ENCODE data around the gene MTHFD1L.

MTHFD1L gene

GRCh38 chr6:151002491-151002935, 137.0 kb downstream of the MTHFD1L start:
- no peak for DNase-seq
- in situ Hi-C loops (cut with MboI; ENCODE audit: low pct_unique_long_range_greater_than_20kb, low sequenced_read_pairs), result loop anchor here (25.0 kb wide), 1 partner anchor 310 kb away; no protein-coding TSS in a partner anchor

- peak; percentile 53 for DNase-seq
- in situ Hi-C loops (cut with MboI; ENCODE audit: low pct_unique_long_range_greater_than_20kb, low sequenced_read_pairs), result loop anchor here (25.0 kb wide), 1 partner anchor 308 kb away; no protein-coding TSS in a partner anchor
Observed at GRCh38 chr6:151004383-151005024, 139.0 kb downstream of the MTHFD1L start.

GRCh38 chr6:151005164-151005563, 139.7 kb downstream of the MTHFD1L start:
- in situ Hi-C loops (cut with MboI; ENCODE audit: low pct_unique_long_range_greater_than_20kb, low sequenced_read_pairs), result loop anchor here (25.0 kb wide), 1 partner anchor 307 kb away; no protein-coding TSS in a partner anchor
- DNase-seq, result no peak

DNA sequence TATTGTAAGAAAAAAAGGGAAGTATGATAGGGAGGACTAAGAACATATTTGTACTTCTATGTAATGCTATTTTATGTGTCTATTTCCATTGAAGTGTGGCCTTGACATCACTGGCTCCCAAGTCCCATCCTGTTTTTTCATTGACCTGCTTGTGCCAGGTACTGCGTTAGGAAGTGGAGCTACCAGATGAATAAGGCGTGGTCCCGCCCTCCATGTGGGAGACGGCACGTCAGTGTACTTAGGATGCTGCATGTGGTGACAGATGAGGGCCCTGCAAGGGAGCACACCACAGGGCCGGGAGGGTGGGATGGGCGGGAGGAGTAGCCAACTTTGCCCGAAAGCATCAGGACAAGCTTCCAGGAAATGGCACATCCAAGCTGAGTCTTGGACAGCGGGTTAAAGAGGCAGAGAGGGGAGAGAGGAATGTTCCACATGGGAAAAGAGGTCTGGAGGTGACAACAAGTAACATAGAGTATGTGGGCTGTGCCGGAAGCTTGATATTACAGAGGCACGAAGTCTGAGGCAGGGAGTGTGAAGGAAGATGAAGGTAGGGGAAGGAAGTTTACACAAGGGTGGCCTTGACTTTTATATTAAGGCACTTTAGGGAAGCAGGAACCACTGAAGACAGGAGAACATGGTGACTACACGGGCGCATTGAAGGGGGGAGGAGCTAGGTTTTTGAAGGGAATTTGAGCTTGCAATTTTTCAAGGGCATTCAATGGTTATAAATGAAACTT, 140.6 kb downstream of the MTHFD1L start:
- peak; percentile 69 for DNase-seq
- in situ Hi-C loops (cut with MboI; ENCODE audit: low pct_unique_long_range_greater_than_20kb, low sequenced_read_pairs), result loop anchor here (25.0 kb wide), 1 partner anchor 306 kb away; no protein-coding TSS in a partner anchor

GRCh38 chr6:151007076-151007475, 141.6 kb downstream of the MTHFD1L start:
- in situ Hi-C loops (cut with MboI; ENCODE audit: low pct_unique_long_range_greater_than_20kb, low sequenced_read_pairs), result loop anchor here (25.0 kb wide), 1 partner anchor 305 kb away; no protein-coding TSS in a partner anchor
- DNase-seq, result no peak

DNA sequence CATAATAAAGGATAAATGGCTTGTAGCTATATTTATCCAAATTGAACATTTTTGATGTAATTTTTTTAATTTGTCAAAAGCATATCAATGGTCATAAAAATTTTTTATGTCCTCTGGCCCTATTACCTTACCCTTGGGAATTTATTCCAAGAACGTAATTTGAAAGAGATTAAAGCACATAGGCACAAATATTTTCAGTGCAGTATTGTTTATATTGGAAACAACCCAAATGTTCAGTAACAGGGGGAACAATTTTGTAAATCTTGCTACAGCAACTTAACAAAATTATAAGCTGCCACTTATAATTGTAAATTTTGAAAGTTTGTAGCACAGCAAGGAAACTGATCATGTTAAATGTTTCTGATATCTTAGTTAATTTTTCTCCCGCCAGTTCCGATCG, 142.4 kb downstream of the MTHFD1L start:
- DNase-seq, result no peak
- in situ Hi-C loops (cut with MboI; ENCODE audit: low pct_unique_long_range_greater_than_20kb, low sequenced_read_pairs), result loop anchor here (25.0 kb wide), 1 partner anchor 304 kb away; no protein-coding TSS in a partner anchor

- no peak for DNase-seq
- in situ Hi-C loops (cut with MboI; ENCODE audit: low pct_unique_long_range_greater_than_20kb, low sequenced_read_pairs), result loop anchor here (25.0 kb wide), 1 partner anchor 304 kb away; no protein-coding TSS in a partner anchor
Observed at GRCh38 chr6:151008425-151008824, 142.9 kb downstream of the MTHFD1L start.

DNA sequence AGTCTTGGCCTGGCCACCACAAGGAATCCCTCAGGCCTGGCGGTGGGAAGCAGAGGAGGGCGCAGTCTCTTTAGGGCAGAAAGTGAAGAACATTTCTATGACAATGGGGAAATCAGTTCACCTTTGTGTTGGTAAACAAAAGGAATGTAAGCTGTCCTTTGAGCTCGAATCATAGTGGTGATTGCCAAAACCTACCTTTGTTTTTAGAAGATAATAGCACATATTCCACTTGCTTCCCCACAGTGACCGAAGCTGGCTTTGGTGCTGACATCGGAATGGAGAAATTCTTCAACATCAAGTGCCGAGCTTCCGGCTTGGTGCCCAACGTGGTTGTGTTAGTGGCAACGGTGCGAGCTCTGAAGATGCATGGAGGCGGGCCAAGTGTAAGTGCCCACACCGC, 144.1 kb downstream of the MTHFD1L start:
- no peak for DNase-seq
- in situ Hi-C loops (cut with MboI; ENCODE audit: low pct_unique_long_range_greater_than_20kb, low sequenced_read_pairs), result loop anchor here (25.0 kb wide), 1 partner anchor 303 kb away; no protein-coding TSS in a partner anchor

DNA sequence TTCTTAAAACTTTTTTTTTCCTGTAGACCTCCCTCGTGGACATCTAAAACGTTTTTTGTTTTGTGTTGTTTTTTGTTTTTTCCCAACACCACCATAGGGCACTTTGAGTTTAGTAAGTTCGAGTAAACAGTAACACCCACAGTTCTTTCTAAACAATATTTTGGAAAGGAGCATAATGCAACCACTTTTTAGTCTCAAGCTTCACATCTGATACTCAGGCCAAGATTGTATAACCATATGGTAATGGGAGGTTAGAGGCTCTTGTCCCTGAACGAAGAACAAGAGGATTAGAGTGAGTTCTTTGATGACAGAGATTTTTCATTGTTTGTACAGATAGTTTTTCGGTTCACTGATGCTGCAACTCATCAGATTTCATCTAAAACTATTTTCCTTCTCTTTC, 144.6 kb downstream of the MTHFD1L start:
- DNase-seq, result no peak
- in situ Hi-C loops (cut with MboI; ENCODE audit: low pct_unique_long_range_greater_than_20kb, low sequenced_read_pairs), result loop anchor here (25.0 kb wide), 1 partner anchor 302 kb away; no protein-coding TSS in a partner anchor

GRCh38 chr6:151012321-151013294, 147.1 kb downstream of the MTHFD1L start:
- no peak for DNase-seq
- in situ Hi-C loops (cut with MboI; ENCODE audit: low pct_unique_long_range_greater_than_20kb, low sequenced_read_pairs), result loop anchor here (25.0 kb wide), 1 partner anchor 300 kb away; no protein-coding TSS in a partner anchor

GRCh38 chr6:151014404-151015100, 149.1 kb downstream of the MTHFD1L start:
- in situ Hi-C loops (cut with MboI; ENCODE audit: low pct_unique_long_range_greater_than_20kb, low sequenced_read_pairs), result loop anchor here (25.0 kb wide), 1 partner anchor 298 kb away; no protein-coding TSS in a partner anchor
- peak; percentile 66 for DNase-seq

- DNase-seq, result no peak
- in situ Hi-C loops (cut with MboI; ENCODE audit: low pct_unique_long_range_greater_than_20kb, low sequenced_read_pairs), result loop anchor here (25.0 kb wide), 1 partner anchor 297 kb away; no protein-coding TSS in a partner anchor
Observed at GRCh38 chr6:151015101-151015700, 149.7 kb downstream of the MTHFD1L start.

- DNase-seq, result no peak
- in situ Hi-C loops (cut with MboI; ENCODE audit: low pct_unique_long_range_greater_than_20kb, low sequenced_read_pairs), result loop anchor here (25.0 kb wide), 1 partner anchor 296 kb away; no protein-coding TSS in a partner anchor
Observed at GRCh38 chr6:151016107-151016506, 150.6 kb downstream of the MTHFD1L start.

DNA sequence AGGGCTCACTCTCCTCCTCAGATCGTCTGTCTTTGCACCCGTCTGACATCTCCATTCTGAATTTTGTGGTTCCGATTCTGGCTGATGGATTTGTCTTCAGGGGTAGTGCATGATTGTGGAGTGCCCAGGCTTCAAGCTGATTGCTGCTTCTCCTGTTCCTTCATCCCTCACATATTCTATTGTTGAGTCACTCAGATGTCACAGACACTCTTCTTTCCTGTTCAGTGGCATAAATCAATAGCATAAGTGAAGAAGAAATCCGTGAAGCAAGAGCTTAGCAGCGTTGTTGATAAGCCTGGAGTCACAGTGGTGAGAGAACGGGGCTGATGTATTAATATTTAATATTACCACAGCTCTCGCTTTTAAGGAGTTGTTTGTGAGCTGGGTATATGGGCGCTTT, 152.5 kb downstream of the MTHFD1L start:
- DNase-seq, result no peak
- in situ Hi-C loops (cut with MboI; ENCODE audit: low pct_unique_long_range_greater_than_20kb, low sequenced_read_pairs), result loop anchor here (25.0 kb wide), 1 partner anchor 294 kb away; no protein-coding TSS in a partner anchor

DNA sequence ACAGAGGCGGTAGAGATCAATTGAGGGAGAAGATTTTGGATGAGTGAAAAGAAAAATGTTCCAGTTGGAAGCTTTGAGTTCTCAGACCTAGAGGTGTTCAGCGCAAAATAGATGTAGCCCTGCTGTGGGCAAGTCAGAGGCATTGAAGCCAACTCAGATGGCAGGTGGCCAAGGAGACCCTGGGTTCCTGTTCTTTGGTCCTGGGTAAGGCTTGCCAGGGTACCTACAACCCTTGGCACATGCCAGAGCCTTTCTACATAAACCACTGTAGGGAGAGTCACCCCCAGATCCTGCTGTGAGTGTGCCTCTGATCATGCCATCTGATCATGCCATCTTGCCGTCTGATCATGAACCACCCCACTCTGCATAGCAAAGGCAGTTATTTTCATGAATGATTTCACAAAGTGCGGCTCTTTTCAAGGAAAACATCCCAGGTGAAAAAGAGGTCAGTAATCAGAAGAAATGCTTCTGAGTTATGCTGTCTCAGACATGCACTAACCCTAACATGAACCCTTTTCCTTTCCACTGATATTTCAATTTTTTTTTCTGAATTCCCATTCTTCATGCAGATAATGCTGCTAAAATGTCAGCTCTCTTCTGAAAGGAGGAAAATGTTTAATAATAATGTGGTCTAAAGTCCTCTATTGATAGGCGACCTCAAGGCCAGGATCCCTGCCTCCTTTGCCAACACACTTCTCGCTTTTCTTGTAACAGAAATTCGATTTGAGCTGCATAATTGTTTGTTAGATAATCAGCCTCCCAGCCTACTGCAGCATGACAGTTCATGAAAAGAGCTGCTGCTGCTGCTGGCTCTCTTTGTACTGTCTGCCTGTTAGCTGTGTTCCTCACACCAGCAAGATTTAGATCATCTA, 153.6 kb downstream of the MTHFD1L start:
- in situ Hi-C loops (cut with MboI; ENCODE audit: low pct_unique_long_range_greater_than_20kb, low sequenced_read_pairs), result loop anchor here (25.0 kb wide), 1 partner anchor 293 kb away; no protein-coding TSS in a partner anchor
- no peak for DNase-seq

- DNase-seq, result no peak
- in situ Hi-C loops (cut with MboI; ENCODE audit: low pct_unique_long_range_greater_than_20kb, low sequenced_read_pairs), result loop anchor here (25.0 kb wide), 1 partner anchor 290 kb away; no protein-coding TSS in a partner anchor
Observed at GRCh38 chr6:151021896-151022295, 156.4 kb downstream of the MTHFD1L start.
